ENCODE data around the gene LRMDA.

DNA sequence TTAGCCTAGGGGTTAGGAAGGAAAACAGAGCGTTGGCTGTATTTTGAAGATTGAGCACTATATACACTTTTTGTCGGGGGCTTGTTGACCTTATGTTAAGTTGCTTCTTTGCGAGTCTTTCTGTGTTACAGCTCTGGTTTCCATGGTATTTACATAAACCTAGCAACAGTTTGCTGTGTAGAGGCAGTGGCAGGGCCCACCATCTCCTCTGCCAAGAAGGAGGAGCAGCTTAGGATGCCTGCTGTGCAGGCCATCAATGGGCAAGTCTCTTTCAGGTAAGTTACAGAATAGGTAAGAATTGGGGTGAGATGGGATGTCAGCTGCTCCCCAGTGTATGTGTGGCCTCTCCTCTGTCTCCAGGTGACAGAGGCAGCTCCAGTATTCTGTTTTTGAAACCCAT lies 485.5 kb downstream of the LRMDA start:
- TF ChIP-seq CTCF (conservative IDR thresholded peaks at IDR 0.05; ENCODE audit: low read length) = no peak
- TF ChIP-seq EZH2phosphoT487 (IDR thresholded peaks at IDR 0.05; ENCODE audit: borderline replicate concordance, low read depth, low read length) = no peak

Measured in OCI-LY7 (cell line).